Urothelium cell line (cell line): ENCODE results near the gene CHCHD6.

Experiments
- DNase-seq: peaks from one replicate; pipeline ENCODE4 v3.0.0; 2011; ENCODE audit warnings: low spot score, mixed read lengths
- FAIRE-seq: peaks from 2 replicates; lab custom pipeline; 2011; peaks lifted over from hg19 to GRCh38; lab: Jason Lieb, UNC

Gene CHCHD6

DNA sequence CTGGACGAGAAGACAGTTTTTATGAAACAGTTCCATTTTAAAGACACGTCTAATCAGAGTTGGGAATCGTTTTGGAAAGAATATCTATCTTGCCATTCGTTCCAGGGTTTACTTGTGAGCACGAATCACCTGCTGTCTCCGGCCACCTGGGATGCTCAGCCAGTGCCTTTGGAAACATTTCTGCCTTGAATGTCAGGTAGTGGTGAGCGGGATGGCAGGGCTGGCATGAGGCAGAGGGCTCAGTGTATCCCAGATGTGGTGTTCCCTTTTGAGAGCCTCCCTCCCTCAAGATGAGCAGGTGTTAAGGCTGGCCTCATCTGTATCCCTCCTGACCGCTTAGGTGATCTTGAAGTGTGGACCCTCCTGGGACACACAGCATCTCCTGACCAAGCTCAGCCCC lies 231.0 kb downstream of the CHCHD6 start:
- no peak for FAIRE-seq
- DNase-seq = no peak

DNA sequence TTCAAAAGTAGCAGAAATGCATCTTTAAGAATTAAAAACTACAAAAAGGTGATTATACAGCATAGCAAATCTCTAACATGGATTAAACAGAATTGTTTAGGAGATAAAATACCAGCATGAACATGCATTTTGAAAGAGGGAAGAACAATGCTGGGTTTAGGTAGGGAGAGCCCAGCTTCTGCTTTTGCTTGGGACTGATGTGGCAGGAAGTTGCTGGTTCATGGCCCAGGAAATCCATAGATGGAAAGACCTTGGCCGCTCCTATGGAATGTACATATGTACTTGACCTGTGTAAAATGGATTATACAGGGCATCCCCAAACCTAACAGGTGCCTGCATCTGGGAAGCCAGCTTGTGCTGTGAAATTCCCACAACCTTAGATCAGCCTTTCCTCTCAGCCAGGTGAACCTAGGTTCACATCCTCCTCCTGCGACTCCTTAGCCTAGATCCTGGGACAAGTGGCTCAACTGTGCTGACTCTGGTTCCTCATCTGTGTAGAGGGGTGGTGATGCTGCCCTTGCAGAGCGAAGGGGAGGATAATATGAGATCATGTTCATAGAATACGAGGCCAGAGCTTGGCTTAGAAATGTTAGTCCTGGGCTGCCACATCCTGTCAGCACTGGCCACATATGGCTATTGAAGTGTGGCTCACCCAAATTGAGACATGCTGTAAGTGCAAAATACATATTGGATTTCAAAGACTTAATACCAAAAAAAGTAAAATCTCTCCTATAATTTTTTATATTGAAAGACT lies 231.9 kb downstream of the CHCHD6 start:
- no peak for FAIRE-seq
- no peak for DNase-seq

DNA sequence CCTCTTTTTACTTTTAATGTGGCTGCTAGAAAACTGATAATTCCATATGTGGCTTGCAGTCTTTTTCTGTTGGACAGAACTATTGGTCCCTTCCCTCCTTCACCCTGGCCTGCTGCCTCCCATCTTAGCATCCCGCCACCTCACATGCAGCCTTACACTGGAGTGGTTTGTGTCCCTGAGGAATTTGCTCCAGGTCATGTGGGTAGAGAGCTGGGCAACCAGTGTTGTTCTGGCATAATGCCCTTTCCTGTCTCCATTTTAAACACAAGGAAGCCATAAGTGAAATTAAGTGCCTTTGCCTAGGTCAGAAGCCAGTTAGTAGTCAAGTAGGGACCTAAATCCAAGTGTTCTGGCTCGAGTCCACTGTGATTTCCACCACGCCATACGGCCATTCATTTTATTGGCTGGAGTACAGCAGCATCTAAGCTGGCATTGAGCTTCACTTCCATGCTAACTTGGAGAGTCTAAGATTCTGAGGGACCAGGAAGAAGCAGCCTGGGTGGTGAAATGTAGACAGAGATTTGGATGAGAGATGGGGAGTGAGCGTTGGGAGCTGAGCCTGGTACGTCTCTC lies 232.9 kb downstream of the CHCHD6 start:
- FAIRE-seq = no peak
- no peak for DNase-seq

DNA sequence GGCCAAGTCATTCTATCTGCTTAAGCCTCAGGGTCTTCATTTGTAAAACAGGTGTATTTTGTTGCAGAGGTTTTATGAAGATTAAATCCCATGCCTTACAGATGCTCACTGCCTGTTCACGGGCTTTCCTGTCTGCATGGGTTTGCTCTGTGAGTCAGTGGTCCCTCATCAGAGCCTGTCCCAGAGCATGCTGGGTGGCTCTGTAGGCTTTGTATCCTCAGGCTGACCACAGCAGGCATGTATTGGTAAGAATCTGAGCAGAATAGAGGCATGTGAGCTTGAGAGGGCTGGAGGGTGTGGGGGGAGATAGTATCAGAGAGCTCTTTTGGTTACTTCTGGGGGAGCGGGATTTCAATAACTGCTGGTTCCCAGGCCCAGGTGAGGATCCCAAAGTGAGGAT lies 233.5 kb downstream of the CHCHD6 start:
- no peak for DNase-seq
- FAIRE-seq = no peak

DNA sequence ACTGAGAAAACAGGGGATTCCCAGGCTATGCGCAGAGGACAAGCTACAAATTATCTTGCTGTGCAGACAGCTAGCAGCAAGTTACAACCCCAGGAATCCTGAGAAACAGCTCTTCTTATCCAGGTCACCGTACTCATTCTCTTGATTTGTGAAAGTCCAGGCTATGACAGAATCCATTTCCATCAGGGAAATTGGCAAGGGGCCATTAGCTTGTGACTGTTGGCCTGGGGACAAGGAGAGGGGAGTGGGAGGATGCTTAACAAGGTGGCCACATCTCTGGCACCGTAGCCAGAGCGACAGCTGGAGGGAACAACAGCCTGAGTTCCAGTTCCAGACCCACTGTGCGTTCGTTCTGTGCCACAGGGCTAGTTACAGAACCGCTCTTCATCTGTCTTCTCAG lies 233.9 kb downstream of the CHCHD6 start:
- DNase-seq (no peak), FAIRE-seq (no peak)

DNA sequence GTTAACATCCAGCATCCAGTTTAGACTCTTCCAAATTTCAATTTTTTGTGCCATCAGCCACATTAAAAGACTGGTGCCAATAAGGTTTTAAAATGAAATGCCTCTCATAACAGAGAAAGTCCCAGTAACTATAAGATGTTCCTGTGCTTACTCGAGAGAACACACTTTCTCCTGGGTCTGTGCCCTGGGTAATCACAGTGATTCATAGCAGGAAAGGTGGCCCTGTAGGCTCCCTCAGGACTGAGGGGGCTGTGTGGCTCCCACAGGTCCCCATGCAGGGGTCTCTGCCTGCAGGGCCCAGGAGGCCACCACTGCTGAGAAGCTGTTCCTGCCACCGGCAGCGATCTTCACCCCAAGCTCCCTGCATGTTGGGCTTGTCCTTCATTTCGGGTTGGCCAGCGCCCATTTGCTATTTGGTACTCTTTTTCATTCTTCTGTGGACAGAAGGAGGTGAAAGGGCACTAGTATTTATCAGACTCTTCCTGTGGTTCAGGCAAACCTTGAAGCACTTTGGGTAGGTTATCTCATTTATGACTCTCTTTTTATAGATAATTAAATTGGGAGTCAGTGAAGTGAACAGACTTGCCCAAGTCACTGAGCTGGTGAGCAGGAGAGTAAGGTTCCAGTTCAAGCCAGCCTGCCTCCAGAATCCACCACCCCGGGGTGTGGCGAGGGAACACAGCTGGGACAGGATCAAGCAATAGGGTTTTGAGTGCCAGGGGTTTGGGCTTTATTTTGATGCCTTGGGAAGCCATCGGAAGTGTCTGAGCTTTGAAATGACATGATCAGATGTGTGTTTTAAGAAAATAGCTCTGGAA lies 234.7 kb downstream of the CHCHD6 start:
- no peak for DNase-seq
- FAIRE-seq = no peak

DNA sequence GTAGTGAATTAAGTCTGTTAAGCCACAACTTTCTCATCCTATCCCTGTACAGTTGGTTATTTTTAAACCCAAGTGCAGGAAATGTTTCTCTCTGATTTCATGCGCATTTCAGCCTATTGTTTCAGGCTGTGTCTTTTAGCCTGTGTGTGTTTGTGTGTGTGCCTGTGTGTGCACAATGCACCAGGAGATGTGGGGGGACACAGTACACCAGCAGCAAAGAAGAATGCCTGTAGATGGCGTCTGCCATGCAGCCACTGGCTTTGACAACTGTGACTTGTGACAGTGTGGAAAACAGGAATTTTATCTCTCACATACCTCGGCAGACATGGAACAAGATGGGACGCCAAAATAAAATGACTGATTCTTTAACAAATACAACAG lies 235.3 kb downstream of the CHCHD6 start:
- DNase-seq (no peak), FAIRE-seq (no peak)

DNA sequence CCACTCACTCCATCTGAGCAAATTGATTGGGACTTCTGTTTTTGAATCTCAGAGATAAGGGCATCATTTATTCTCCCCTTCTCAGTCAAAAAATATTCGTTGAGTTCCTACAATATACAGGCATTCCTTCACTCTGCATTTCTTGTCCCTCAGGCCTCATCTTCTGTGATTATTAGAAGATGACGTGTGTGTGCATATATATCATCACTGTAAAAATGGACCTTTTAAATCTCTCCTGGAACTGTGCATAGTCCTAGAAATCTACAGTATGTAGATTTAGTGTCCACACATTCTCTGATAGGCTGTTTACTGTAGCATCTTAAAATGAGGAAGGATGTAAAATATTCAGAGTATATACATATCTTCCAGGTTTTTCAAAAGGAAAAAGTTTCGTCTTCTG lies 235.7 kb downstream of the CHCHD6 start:
- DNase-seq (no peak), FAIRE-seq (no peak)

DNA sequence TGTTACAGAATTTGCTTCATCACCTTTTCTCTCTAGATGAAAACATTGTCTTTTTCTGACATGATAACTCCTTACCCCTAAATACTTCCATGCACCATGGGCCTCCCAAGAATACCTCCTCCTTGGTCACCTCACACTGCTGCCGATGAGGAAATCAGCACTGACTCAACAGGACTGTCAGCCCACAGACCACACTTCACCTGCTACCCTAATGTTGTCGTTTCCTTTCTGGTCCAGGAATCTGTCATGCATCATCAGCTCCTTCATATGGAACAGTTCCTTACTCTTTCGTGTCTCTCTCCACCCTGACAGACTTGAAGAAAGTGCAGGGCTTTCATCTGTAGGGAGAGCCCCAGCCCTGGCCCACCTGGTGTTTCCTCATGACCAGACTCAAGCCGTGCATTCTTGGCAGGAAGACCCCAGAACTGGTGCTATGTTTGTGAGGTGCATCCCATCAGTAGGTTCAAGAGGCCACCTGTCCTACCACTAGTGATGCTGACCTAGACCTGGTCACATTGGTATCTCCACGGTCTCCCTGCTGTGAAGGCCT lies 237.8 kb downstream of the CHCHD6 start:
- FAIRE-seq = no peak
- DNase-seq = no peak

DNA sequence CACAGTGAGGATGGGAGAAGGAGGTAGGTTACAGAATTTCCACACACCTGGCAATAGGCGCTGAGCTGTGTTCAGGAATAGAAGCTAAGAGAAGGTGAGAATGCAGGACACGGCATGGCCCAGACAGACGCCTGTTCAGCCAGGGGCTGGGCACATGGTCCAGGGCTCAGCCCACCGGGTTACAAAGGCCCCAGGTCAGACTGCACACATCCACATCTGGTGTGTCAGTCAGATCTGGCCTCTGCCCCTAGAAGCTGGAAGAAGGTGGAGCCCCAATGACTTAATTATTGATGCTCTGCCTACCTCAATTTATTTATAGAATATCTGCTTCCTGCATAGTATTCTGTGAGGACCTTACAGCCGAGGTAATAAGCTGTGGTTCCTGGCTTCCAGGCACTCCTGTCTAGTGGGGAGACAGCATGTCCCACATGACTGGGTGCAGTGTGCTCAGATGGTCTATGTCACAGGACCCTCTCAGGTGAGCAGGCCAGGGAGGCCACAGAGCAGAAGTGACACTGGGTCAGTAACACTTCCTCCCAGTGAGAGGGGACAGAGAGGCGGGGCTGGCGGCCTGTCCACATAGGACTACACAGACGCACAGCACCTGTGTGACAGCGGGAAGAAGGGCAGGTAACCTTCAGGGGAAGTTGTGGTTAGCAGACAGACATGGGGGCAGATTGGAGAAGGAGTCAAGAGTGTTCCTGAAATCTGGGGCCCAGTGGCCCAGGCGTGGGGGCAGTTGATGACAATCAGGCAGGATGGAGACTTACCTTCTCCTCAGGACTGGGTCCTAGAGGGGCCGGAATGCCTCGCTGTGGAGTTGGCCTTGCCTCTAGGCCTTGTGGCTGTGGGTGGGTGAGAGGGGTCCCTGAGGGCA lies 240.3 kb downstream of the CHCHD6 start:
- no peak for FAIRE-seq
- DNase-seq = no peak

DNA sequence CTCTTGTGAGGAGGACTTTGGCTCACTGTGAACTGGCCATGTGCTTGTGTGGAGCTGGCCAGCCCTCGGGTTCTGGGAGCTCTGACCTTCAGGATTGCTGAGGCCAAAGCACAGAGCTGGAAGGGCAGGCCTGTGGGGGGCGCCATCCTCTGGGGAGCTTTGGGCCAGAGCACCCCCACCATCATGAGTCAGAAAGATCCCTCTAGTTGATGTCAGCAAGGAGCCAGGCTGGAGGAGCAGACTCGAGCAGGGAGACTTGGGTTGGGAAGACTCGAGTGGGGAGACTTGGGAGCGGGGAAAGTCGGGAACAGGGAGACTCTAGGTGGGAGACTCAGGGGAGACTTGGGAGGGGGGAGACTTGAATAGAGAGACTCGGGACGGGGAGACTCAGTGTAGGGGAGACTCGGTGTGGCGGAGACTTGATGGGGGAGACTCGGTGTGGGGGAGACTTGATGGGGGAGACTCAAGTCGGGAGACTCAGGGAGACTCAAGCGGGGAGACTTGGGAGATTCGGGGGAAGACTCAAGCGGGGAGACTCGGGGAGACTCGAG lies 241.2 kb downstream of the CHCHD6 start:
- no peak for DNase-seq
- FAIRE-seq = no peak

DNA sequence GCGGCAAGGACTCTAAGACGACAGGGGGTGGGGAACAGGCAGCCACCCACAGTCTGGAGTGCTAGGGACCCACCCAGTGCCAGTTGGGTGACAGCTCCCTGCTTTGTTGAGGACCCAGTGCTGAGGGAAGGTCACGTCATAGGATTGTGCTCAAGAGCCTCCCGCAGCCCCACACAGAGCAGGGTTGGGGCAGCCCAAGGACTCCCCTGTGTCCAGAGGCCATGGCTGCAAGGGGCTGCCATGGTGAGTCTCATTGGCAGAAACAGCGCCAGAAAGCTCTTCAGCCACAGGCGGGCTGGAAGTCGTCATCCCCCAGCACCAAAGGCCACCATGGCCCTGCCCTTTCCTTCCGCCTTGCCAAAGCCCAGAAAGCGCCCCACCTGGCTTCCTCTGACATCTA lies 241.9 kb downstream of the CHCHD6 start:
- no peak for FAIRE-seq
- DNase-seq = no peak

DNA sequence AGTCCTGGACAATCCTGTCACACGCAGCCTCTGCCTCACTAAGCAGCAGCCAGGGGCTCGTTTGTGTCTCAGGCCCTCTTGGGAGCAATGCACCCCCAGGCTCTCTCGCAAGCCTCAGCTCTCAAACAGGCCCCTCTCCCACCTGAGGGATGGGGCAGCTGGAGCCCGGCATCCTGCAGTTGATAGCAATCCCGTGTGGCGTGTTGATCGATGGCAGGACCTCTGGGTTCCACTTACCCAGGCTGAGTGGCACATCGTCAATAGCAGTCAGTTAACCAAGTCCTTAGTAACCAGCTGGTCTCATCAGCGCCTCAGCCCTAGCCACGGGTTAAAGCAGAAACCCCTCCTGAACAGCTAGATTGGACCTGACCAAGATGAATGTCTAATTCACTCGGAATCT lies 242.4 kb downstream of the CHCHD6 start:
- DNase-seq (no peak), FAIRE-seq (no peak)

DNA sequence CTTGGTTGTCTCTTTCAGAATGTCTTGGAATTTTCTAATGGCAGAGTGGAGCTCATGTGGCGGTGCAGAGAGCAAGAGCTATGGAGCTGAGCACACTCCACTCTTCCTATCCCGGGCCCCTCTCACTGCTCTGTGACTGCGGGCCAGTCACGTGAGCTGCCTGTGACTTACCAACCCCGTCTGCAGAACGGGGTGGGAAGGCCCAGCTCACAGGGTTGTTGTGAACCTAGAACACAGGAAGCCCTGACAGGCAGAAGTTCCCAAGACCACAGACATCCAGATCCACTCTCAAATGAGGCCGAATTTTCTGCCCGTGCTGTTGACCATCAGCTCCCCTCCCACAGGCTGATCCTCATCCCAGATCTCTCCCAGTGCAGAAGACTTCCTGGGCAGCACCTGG lies 243.4 kb downstream of the CHCHD6 start:
- no peak for FAIRE-seq
- DNase-seq = no peak

DNA sequence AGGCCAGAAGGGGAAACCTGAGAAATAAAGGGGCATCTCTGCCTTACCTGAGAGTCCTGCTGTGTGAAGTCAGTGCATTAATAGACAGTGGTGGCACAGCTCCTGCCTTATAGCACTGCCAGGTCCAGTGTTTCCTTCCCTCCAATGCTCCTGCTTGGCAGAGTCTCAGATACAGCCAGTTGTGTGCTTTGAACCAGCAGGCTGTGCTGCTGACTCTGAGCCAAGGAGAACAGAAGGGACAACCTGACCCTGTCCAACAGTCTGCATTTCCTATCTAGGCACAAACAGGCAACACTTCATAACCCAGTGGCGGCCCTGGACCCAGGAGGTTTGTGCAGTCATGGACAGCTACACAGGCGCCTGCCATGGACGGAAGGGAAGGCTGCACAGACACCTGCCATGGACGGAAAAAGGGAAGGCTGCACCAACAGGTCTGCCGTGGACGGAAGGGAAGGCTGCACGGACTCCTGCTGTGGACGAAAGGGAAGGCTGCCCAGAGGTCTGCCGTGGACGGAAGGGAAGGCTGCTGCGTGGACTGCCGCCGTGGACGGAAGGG lies 245.0 kb downstream of the CHCHD6 start:
- DNase-seq = no peak
- no peak for FAIRE-seq

DNA sequence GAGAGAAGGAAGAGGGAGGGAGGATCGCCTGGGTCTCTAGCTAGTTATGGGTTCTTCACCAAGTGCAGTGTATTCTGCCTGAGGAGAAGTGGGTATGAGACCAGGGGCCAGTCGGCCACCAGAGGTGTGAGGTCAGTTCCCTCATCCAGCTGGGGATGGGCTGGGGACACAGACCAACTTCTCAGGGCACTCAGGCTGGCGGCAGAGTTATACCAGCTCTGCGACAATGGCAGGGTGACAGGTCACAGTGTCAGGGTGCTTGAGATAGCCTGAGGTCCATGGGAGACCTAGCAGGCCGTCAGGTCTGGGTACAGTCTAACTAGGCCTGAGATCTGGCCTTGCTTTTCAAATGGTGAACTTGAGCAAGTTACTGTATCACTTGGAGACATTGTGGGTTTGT lies 247.5 kb downstream of the CHCHD6 start:
- FAIRE-seq (no peak), DNase-seq (no peak)

DNA sequence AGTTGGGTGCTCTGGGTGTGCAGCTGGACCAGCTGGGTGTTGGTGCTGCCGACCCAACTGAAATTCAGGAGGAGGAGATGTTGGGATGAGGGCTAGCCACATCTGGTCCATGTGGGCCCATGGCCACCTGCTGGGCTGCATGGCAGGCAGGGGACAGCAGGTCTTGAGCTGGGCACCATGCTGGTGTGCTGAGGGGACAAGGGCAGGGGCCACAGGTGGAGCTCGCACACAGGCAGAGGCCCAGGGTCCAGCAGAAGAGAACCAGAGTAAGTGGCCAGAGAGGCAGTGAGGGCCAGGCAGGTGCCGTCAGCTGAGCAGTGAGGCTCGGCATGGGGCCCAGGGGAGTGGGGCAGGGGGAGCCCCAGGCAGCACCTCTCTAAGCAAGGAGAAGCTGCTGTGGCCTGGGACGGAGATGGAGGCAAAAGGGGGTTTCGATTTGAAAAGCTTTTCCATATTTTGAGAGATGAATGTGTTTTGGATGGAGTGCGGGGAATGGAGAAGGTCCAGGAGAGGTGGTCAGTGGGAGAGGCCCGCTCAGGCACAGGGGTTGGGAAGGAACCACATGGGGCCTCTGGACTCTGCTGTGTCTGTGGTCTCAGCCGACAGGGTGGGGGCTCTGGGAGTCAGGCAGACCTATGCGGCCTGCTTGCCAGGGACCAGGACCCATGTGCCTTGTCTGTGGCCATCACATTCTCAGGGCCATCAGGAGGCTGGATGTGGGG lies 248.4 kb downstream of the CHCHD6 start:
- DNase-seq = no peak
- no peak for FAIRE-seq

DNA sequence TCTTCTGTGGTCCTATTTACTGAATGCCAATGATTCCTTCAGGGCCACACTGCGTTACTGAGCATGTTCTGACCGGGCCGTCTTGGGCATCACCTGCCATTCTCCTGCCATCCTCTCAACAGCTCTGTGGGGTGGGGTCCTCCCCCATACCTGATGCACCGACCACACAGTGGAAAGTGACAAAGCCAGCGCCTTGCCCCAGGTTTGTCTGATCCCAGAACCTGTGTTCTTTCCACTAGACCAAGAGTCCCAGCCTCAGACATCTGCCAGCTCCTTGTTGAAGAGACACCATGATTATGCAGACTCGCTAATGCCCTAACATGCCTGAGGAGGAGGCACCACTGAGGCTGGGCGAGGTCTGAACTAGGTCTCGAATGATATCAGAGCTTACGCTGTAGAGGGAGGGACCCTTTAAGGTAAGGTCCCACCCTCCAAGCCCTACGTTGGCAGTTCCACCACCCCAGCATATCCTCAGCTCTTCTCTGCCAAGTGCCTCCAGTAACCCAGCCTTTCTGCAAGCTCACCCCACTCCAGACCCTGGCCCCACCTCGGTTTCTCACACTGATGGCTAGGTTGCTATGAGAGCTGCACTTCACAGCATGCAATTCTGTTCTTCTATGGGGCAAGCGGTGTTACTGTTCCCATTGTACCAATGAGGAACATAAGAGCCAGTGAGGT lies 249.1 kb downstream of the CHCHD6 start:
- no peak for DNase-seq
- no peak for FAIRE-seq
